Measurements from ENCODE around the gene ZNF512B. TPM values are rescaled to one million over a fixed set of nuclear protein-coding genes. Genes with fewer than 3 reads are reported as not detected.

Gene ZNF512B
- total RNA-seq, 1 donor from 2014 or later: 4.5 TPM

- Histone ChIP-seq H3K27me3 (ENCODE audit: control insufficient read depth, insufficient read depth, low read length) (no peaks in the 10 kb centered on the region), H3K4me3 (ENCODE audit: low read depth, low read length) (no peak overlapping the region), H3K36me3 (ENCODE audit: control insufficient read depth, insufficient read depth, low read length) (peaks cover 3% of the 10 kb centered on the region)
- DNase-seq (ENCODE audit: low read depth) (no peak), FAIRE-seq (no peak)
- no peak for TF ChIP-seq CTCF (IDR thresholded peaks at IDR 0.05; ENCODE audit: insufficient read depth, low read length, severe bottlenecking)
These were observed 15.8 kb downstream of the ZNF512B start for GRCh38 chr20:63953764-63954429.

DNA sequence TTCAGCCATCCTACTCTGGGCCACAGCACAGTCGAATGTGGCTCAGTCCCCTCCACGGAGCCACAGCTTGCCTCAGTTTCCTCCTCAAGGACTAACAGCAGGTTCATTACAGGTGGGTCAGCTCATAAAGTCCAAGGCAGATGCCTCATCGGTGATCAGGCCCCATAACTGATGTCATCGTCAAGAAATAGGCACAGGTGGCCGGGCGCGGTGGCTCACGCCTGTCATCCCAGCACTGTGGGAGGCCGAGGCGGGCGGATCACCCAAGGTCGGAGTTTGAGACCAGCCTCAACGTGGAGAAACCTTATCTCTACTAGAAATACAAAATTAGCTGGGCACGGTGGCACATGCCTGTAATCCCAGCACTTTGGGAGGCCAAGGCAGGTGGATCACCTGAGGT, 17.0 kb downstream of the ZNF512B start:
- Histone ChIP-seq H3K27me3 (ENCODE audit: control insufficient read depth, insufficient read depth, low read length) (no peaks in the 10 kb centered on the region), H3K36me3 (ENCODE audit: control insufficient read depth, insufficient read depth, low read length) (peaks cover 3% of the 10 kb centered on the region), H3K4me3 (ENCODE audit: low read depth, low read length) (no peak overlapping the region)
- TF ChIP-seq CTCF (IDR thresholded peaks at IDR 0.05; ENCODE audit: insufficient read depth, low read length, severe bottlenecking): no peak
- FAIRE-seq (no peak), DNase-seq (ENCODE audit: low read depth) (no peak)

DNA sequence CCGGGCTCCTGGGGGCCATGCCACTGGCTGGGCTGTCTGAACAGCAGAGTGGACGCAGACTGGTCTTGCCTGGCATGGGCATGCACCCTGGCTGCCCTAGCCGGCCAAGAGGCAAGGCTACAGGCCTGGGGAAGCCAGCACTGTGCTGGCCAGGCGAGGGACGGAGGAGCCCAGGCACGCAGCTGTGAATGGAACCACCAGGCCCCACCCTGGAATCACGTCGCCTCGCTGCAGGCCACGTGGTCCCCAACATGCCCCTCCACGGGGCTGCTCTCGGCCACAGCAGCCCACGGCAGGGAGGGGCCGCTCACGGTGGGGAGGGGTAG, 17.6 kb downstream of the ZNF512B start:
- H3K4me3 ChIP-seq (ENCODE audit: low read depth, low read length): no peak overlapping the region
- peaks cover 3% of the 10 kb centered on the region for H3K36me3 ChIP-seq (ENCODE audit: control insufficient read depth, insufficient read depth, low read length)
- TF ChIP-seq CTCF (IDR thresholded peaks at IDR 0.05; ENCODE audit: insufficient read depth, low read length, severe bottlenecking): no peak
- DNase-seq (ENCODE audit: low read depth): no peak
- no peaks in the 10 kb centered on the region for H3K27me3 ChIP-seq (ENCODE audit: control insufficient read depth, insufficient read depth, low read length)
- FAIRE-seq: no peak

GRCh38 chr20:63951398-63952209, 18.1 kb downstream of the ZNF512B start:
- DNase-seq (ENCODE audit: low read depth) (no peak), FAIRE-seq (no peak)
- TF ChIP-seq CTCF (IDR thresholded peaks at IDR 0.05; ENCODE audit: insufficient read depth, low read length, severe bottlenecking): no peak
- Histone ChIP-seq H3K27me3 (ENCODE audit: control insufficient read depth, insufficient read depth, low read length) (no peaks in the 10 kb centered on the region), H3K4me3 (ENCODE audit: low read depth, low read length) (no peak overlapping the region), H3K36me3 (ENCODE audit: control insufficient read depth, insufficient read depth, low read length) (peaks cover 3% of the 10 kb centered on the region)

DNA sequence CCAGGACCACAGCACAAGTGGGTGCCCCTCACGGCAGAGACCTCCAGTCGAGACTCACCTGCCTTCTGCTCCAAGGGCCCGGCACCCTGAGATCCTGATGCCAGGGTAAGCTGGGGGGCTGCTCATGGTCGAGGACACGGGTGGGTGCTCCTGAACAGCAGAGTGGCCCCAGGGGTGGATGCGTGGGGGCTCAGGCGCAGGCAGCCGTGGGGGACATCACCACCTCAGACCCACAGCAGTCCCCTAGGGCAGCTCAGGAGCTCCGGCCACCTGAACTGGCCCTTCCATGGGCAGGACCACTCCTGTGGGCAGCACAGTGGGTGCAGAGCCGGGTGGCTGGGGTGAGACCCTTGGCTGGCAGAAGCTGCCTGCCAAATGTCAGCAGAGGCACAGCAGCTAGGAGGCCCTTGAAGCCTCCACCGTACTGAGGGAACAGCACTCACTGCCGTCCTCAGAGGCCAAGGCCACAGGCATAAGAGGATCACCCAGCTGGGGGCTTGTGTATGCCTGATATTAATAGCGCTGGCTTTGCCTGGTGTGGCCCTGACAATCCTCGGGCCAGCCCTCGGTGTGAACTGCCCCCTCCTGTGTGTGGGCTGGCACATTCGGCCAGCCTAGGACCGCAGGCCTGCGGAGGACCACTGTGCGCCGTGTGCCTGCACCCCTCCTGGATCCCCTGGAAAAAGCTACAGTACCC, 18.9 kb downstream of the ZNF512B start:
- DNase-seq (ENCODE audit: low read depth) (no peak), FAIRE-seq (no peak)
- Histone ChIP-seq H3K27me3 (ENCODE audit: control insufficient read depth, insufficient read depth, low read length) (no peaks in the 10 kb centered on the region), H3K36me3 (ENCODE audit: control insufficient read depth, insufficient read depth, low read length) (peaks cover 3% of the 10 kb centered on the region), H3K4me3 (ENCODE audit: low read depth, low read length) (no peak overlapping the region)
- TF ChIP-seq CTCF (IDR thresholded peaks at IDR 0.05; ENCODE audit: insufficient read depth, low read length, severe bottlenecking): no peak

All from bronchial epithelial cell (primary cell).